HEK293 (cell line): ENCODE measurements around the gene FANCC.

ENCODE experiments used
- EGR2 ChIP-seq: fragments of 450-650 bp; formaldehyde crosslinking; IDR thresholded peaks from 2 replicates; pipeline ENCODE4 v1.5.1; 2016; ENCODE audit warnings: low read depth, missing biosample characterization, missing genetic modification characterization
- KLF16 ChIP-seq: fragments of 450-650 bp; formaldehyde crosslinking; IDR thresholded peaks from 2 replicates; pipeline ENCODE4 v1.5.1; 2017; ENCODE audit warnings: missing biosample characterization, missing genetic modification characterization
- OVOL3 ChIP-seq: fragments of 450-650 bp; formaldehyde crosslinking; IDR thresholded peaks from 2 replicates; pipeline ENCODE4 v1.5.1; 2016; ENCODE audit warnings: missing biosample characterization, missing genetic modification characterization
- PBX3 ChIP-seq: sonication (generic); formaldehyde crosslinking; IDR thresholded peaks from 2 replicates; pipeline ENCODE4 v1.8.1; 2022; ENCODE audit warnings: mild to moderate bottlenecking, moderate library complexity, missing genetic modification reagents
- PRDM2 ChIP-seq: fragments of 450-650 bp; formaldehyde crosslinking; IDR thresholded peaks from 2 replicates; pipeline ENCODE4 v1.5.1; 2016; ENCODE audit warnings: missing biosample characterization, missing genetic modification characterization, borderline replicate concordance
- PRDM4 ChIP-seq: fragments of 450-650 bp; formaldehyde crosslinking; IDR thresholded peaks from 2 replicates; pipeline ENCODE4 v1.5.1; 2017; ENCODE audit warnings: missing biosample characterization, missing genetic modification characterization
- SP2 ChIP-seq: fragments of 450-650 bp; formaldehyde crosslinking; IDR thresholded peaks from 2 replicates; pipeline ENCODE4 v1.5.1; 2016; ENCODE audit warnings: missing biosample characterization, missing genetic modification characterization
- SP3 ChIP-seq: fragments of 450-650 bp; formaldehyde crosslinking; IDR thresholded peaks from 2 replicates; pipeline ENCODE4 v1.5.1; 2016; ENCODE audit warnings: missing biosample characterization, missing genetic modification characterization
- SP7 ChIP-seq: fragments of 450-650 bp; formaldehyde crosslinking; IDR thresholded peaks from 2 replicates; pipeline ENCODE4 v1.5.1; 2016; ENCODE audit warnings: missing biosample characterization, missing genetic modification characterization
- TRIM28 ChIP-seq: IDR thresholded peaks from 2 replicates; pipeline ENCODE4 v1.6.1; 2011; ENCODE audit warnings: low read length, control low read depth, borderline replicate concordance
- ZBTB10 ChIP-seq: fragments of 450-650 bp; formaldehyde crosslinking; IDR thresholded peaks from 2 replicates; pipeline ENCODE4 v1.5.1; 2016; ENCODE audit warnings: missing biosample characterization, missing genetic modification characterization
- ZBTB11 ChIP-seq: fragments of 450-650 bp; formaldehyde crosslinking; conservative IDR thresholded peaks from 2 replicates; pipeline ENCODE4 v1.5.1; 2016; ENCODE audit warnings: low read depth, missing biosample characterization, missing genetic modification characterization
- ZFHX2 ChIP-seq: fragments of 450-650 bp; formaldehyde crosslinking; conservative IDR thresholded peaks from 2 replicates; pipeline ENCODE4 v1.5.1; 2016; ENCODE audit warnings: missing biosample characterization, missing genetic modification characterization
- ZNF140 ChIP-seq: fragments of 450-650 bp; formaldehyde crosslinking; IDR thresholded peaks from 2 replicates; pipeline ENCODE4 v1.5.1; 2016; ENCODE audit warnings: missing biosample characterization, missing genetic modification characterization
- ZNF16 ChIP-seq: fragments of 450-650 bp; formaldehyde crosslinking; IDR thresholded peaks from 2 replicates; pipeline ENCODE4 v1.5.1; 2016; ENCODE audit warnings: low read depth, missing biosample characterization, missing genetic modification characterization
- ZNF292 ChIP-seq: fragments of 450-650 bp; formaldehyde crosslinking; IDR thresholded peaks from 2 replicates; pipeline ENCODE4 v1.5.1; 2016; ENCODE audit warnings: low read depth, missing biosample characterization, missing genetic modification characterization, borderline replicate concordance
- ZNF311 ChIP-seq: fragments of 450-650 bp; formaldehyde crosslinking; IDR thresholded peaks from 2 replicates; pipeline ENCODE4 v1.5.1; 2017; ENCODE audit warnings: missing biosample characterization, missing genetic modification characterization, borderline replicate concordance
- ZNF350 ChIP-seq: fragments of 450-650 bp; formaldehyde crosslinking; IDR thresholded peaks from 2 replicates; pipeline ENCODE4 v1.5.0; 2017; ENCODE audit warnings: missing biosample characterization, mild to moderate bottlenecking, missing genetic modification characterization
- ZNF416 ChIP-seq: fragments of 450-650 bp; formaldehyde crosslinking; IDR thresholded peaks from 2 replicates; pipeline ENCODE4 v1.5.1; 2016; ENCODE audit warnings: missing biosample characterization, missing genetic modification characterization
- ZNF501 ChIP-seq: fragments of 450-650 bp; formaldehyde crosslinking; IDR thresholded peaks from 2 replicates; pipeline ENCODE4 v1.5.1; 2016; ENCODE audit warnings: missing biosample characterization, missing genetic modification characterization
- ZNF530 ChIP-seq: fragments of 450-650 bp; formaldehyde crosslinking; IDR thresholded peaks from 2 replicates; pipeline ENCODE4 v1.5.1; 2016; ENCODE audit warnings: low read depth, missing biosample characterization, missing genetic modification characterization
- ZNF549 ChIP-seq: fragments of 450-650 bp; IDR thresholded peaks from 2 replicates; pipeline ENCODE4 v1.5.1; 2018; ENCODE audit warnings: missing biosample characterization, missing genetic modification characterization, mild to moderate bottlenecking, inconsistent platforms, moderate library complexity
- ZNF560 ChIP-seq: fragments of 450-650 bp; formaldehyde crosslinking; IDR thresholded peaks from 2 replicates; pipeline ENCODE4 v1.5.1; 2017; ENCODE audit warnings: missing biosample characterization, missing genetic modification characterization, borderline replicate concordance
- ZNF624 ChIP-seq: fragments of 450-650 bp; formaldehyde crosslinking; IDR thresholded peaks from 2 replicates; pipeline ENCODE4 v1.5.1; 2017; ENCODE audit warnings: missing biosample characterization, missing genetic modification characterization
- ZNF660 ChIP-seq: fragments of 450-650 bp; IDR thresholded peaks from 2 replicates; pipeline ENCODE4 v1.5.1; 2018; ENCODE audit warnings: missing biosample characterization, mild to moderate bottlenecking, missing genetic modification characterization
- ZNF837 ChIP-seq: fragments of 450-650 bp; formaldehyde crosslinking; IDR thresholded peaks from 2 replicates; pipeline ENCODE4 v1.5.1; 2016; ENCODE audit warnings: missing biosample characterization, missing genetic modification characterization
- ZSCAN30 ChIP-seq: fragments of 450-650 bp; IDR thresholded peaks from 2 replicates; pipeline ENCODE4 v1.5.1; 2018; ENCODE audit warnings: missing biosample characterization, mild to moderate bottlenecking, missing genetic modification characterization, moderate library complexity

Gene FANCC

GRCh38 chr9:95316794-95317118 is 753 bp downstream of the FANCC start (continued):
- TF ChIP-seq PBX3 (CRISPR knock-in tag) (no peak), ZFHX2 (tag by site-specific recombination) (no peak), ZNF501 (tag by site-specific recombination) (no peak), ZNF530 (tag by site-specific recombination) (no peak), ZNF140 (tag by site-specific recombination) (no peak), KLF16 (tag by site-specific recombination) (no peak), ZBTB10 (no peak), ZNF624 (tag by site-specific recombination) (no peak), ZSCAN30 (tag by site-specific recombination) (peak; percentile 17; the same call in 1 of the 2 replicates), PRDM2 (tag by site-specific recombination) (no peak), SP7 (tag by site-specific recombination) (no peak), PRDM4 (no peak), TRIM28 (no peak), ZNF560 (tag by site-specific recombination) (no peak), ZNF292 (tag by site-specific recombination) (no peak), ZNF416 (no peak), ZNF549 (tag by site-specific recombination) (no peak), ZNF311 (tag by site-specific recombination) (no peak), ZBTB11 (no peak), SP3 (tag by site-specific recombination) (peak; percentile 61), ZNF16 (tag by site-specific recombination) (no peak), ZNF350 (tag by site-specific recombination) (no peak), ZNF837 (no peak), SP2 (tag by site-specific recombination) (peak; percentile 48), EGR2 (tag by site-specific recombination) (no peak), OVOL3 (no peak), ZNF660 (tag by site-specific recombination) (no peak)
